ENCODE data around the gene CXCR5. TPM values are rescaled to one million over a fixed set of nuclear protein-coding genes. Genes with fewer than 3 reads are reported as not detected.
"Not testable (repeated sequence)": the region's sequence is repeated elsewhere in the genome, so short reads cannot be mapped to it uniquely, and the experiment has no call there.

Gene CXCR5
- total RNA-seq, 1 experiment from 2014 or later = not detected

DNA sequence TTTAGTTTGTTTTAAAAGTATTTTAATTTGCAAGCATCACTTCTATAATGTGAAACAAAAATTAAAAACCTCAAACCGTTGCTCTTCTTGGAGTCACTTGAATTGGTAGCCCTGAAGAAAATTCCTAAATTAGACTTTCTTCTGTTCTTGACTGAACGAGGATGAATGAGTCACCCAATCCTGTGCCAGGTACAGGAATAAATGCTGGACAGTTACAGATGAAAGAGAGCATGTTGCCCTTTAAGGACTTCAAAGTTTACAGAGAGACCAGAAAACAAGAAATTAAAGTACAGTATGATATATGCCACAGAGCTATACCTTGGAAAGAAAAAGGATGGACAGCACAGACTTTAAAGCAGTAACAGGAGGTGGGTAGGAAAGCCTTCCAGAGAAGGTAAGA lies 41.3 kb upstream of the CXCR5 start:
- POLR2A ChIA-PET (ENCODE audit: unreplicated experiment) = no interaction called here
- H2AFZ ChIP-seq (ENCODE audit: low read length) = no peak overlapping the region
- no peak overlapping the region for H3K9ac ChIP-seq (ENCODE audit: low read length)
- H3K27me3 ChIP-seq (ENCODE audit: low read length) = no peaks in the 10 kb centered on the region
- H3K4me1 ChIP-seq (ENCODE audit: insufficient read depth, low read length) = peaks cover 7% of the 10 kb centered on the region
- intact Hi-C loops (cut with micrococcal nuclease) = no loop called here
- DNase-seq (peak; percentile 59), ATAC-seq (peak; percentile 68)
- no TSS peak for BruUV-seq (replicated peaks)
- H4K20me1 ChIP-seq (ENCODE audit: low read length) = no peaks in the 10 kb centered on the region
- no peak overlapping the region for H3K4me2 ChIP-seq (ENCODE audit: low read length)
- H3K4me3 ChIP-seq (ENCODE audit: low read length) = no peak overlapping the region
- no peaks in the 10 kb centered on the region for H3K9me2 ChIP-seq (replicated peaks; ENCODE audit: low read length)
- no peaks in the 10 kb centered on the region for H3F3A ChIP-seq (ENCODE audit: low read length, unreplicated experiment)
- TF ChIP-seq EZH2 (IDR thresholded peaks at IDR 0.05; ENCODE audit: low read length, unreplicated experiment) (no peak), EZH2phosphoT487 (IDR thresholded peaks at IDR 0.05; ENCODE audit: borderline replicate concordance, low read length) (no peak)
- TF ChIP-seq, protein P1, sequence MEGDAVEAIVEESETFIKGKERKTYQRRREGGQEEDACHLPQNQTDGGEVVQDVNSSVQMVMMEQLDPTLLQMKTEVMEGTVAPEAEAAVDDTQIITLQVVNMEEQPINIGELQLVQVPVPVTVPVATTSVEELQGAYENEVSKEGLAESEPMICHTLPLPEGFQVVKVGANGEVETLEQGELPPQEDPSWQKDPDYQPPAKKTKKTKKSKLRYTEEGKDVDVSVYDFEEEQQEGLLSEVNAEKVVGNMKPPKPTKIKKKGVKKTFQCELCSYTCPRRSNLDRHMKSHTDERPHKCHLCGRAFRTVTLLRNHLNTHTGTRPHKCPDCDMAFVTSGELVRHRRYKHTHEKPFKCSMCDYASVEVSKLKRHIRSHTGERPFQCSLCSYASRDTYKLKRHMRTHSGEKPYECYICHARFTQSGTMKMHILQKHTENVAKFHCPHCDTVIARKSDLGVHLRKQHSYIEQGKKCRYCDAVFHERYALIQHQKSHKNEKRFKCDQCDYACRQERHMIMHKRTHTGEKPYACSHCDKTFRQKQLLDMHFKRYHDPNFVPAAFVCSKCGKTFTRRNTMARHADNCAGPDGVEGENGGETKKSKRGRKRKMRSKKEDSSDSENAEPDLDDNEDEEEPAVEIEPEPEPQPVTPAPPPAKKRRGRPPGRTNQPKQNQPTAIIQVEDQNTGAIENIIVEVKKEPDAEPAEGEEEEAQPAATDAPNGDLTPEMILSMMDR (conservative IDR thresholded peaks at IDR 0.05; ENCODE audit: low read depth, low read length) = no peak
- no peaks in the 10 kb centered on the region for H3K36me3 ChIP-seq (ENCODE audit: low read depth, low read length)
- CTCF ChIA-PET = no interaction called here
- H3K27ac ChIP-seq (ENCODE audit: low read length) = no peak overlapping the region
- H3K9me3 ChIP-seq (ENCODE audit: low read length) = no peaks in the 10 kb centered on the region
- no peaks in the 10 kb centered on the region for H3K79me2 ChIP-seq (ENCODE audit: low read length)

DNA sequence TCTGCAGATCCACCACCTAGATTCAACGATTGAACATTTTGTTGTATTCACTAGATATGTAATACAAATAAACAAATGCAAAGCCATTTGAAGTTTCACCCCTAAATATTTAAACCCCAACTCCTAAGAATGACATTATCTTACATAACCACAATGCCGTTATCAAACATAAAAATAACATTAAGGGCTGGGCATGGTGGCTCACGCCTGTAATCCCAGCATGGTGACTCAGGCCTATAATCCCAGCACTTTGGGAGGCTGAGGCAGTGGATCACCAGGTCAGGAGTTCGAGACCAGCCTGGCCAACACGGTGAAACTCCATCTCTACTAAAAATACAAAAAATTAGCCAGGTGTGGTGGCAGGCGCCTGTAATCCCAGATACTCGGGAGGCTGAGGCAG lies 40.8 kb upstream of the CXCR5 start:
- BruUV-seq (replicated peaks); H3K9ac ChIP-seq (ENCODE audit: low read length); intact Hi-C loops (cut with micrococcal nuclease); H3K4me2 ChIP-seq (ENCODE audit: low read length); H4K20me1 ChIP-seq (ENCODE audit: low read length); H3K4me1 ChIP-seq (ENCODE audit: insufficient read depth, low read length); H3F3A ChIP-seq (ENCODE audit: low read length, unreplicated experiment); H2AFZ ChIP-seq (ENCODE audit: low read length); H3K27me3 ChIP-seq (ENCODE audit: low read length); H3K4me3 ChIP-seq (ENCODE audit: low read length); CTCF ChIA-PET; ATAC-seq; H3K9me3 ChIP-seq (ENCODE audit: low read length); H3K9me2 ChIP-seq (replicated peaks; ENCODE audit: low read length); POLR2A ChIA-PET (ENCODE audit: unreplicated experiment); H3K36me3 ChIP-seq (ENCODE audit: low read depth, low read length); H3K27ac ChIP-seq (ENCODE audit: low read length); H3K79me2 ChIP-seq (ENCODE audit: low read length); DNase-seq: not testable (repeated sequence)

DNA sequence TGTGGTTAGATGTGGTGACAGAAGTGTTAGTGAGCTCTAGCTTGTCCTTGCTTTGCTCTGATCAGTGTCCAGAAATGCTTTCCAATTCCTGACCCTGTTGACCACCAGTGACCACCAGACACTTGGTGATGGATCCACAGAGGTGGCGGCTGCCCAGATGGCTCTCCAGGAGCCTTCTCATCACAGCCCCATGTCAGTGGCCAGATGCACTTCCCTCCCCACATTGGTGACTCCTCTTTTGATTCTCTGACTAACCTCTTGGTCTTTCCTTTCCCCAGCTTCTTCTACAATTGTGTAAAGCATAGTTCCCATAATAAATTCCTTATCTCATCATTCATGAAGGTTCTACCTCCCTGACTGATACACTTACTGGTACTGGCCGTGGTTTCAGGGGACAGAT lies 40.1 kb upstream of the CXCR5 start:
- ChIA-PET CTCF (no interaction called here), POLR2A (ENCODE audit: unreplicated experiment) (no interaction called here)
- no peaks in the 10 kb centered on the region for H3K79me2 ChIP-seq (ENCODE audit: low read length)
- no peak overlapping the region for H2AFZ ChIP-seq (ENCODE audit: low read length)
- H3K9me2 ChIP-seq (replicated peaks; ENCODE audit: low read length) = no peaks in the 10 kb centered on the region
- TF ChIP-seq EZH2 (IDR thresholded peaks at IDR 0.05; ENCODE audit: low read length, unreplicated experiment) (no peak), EZH2phosphoT487 (IDR thresholded peaks at IDR 0.05; ENCODE audit: borderline replicate concordance, low read length) (no peak)
- TF ChIP-seq, protein P1 (conservative IDR thresholded peaks at IDR 0.05; ENCODE audit: low read depth, low read length) = no peak
- H3K36me3 ChIP-seq (ENCODE audit: low read depth, low read length) = no peaks in the 10 kb centered on the region
- H3K27ac ChIP-seq (ENCODE audit: low read length) = no peak overlapping the region
- H3F3A ChIP-seq (ENCODE audit: low read length, unreplicated experiment) = no peaks in the 10 kb centered on the region
- H3K4me2 ChIP-seq (ENCODE audit: low read length) = no peak overlapping the region
- no TSS peak for BruUV-seq (replicated peaks)
- peaks cover 7% of the 10 kb centered on the region for H3K4me1 ChIP-seq (ENCODE audit: insufficient read depth, low read length)
- no peak overlapping the region for H3K9ac ChIP-seq (ENCODE audit: low read length)
- DNase-seq (no peak), ATAC-seq (no peak)
- no peaks in the 10 kb centered on the region for H4K20me1 ChIP-seq (ENCODE audit: low read length)
- H3K9me3 ChIP-seq (ENCODE audit: low read length) = no peaks in the 10 kb centered on the region
- no peak overlapping the region for H3K4me3 ChIP-seq (ENCODE audit: low read length)
- intact Hi-C loops (cut with micrococcal nuclease) = no loop called here
- H3K27me3 ChIP-seq (ENCODE audit: low read length) = no peaks in the 10 kb centered on the region
